HCT116 (cell line): ENCODE data around the gene TMF1. TPM values are rescaled to one million over a fixed set of nuclear protein-coding genes. Genes with fewer than 3 reads are reported as not detected.
A peak's percentile ranks its signal among the peaks of the same experiment; 100 is the strongest.

Experiments used
- ATAC-seq: fragments of 200-7000 bp; cut with Tn5 transposase; 2 replicates; pipeline ENCODE4 v1.9.1; 2020; ENCODE audit warnings: mild to moderate bottlenecking, moderate library complexity
- BruUV-seq: library from RNA; stranded (reverse); fragments of 400-500 nt; replicated peaks from 2 replicates; lab custom pipeline; 2021; lab: Mats Ljungman, UMichigan
- CTCF ChIA-PET: fragments of 300-600 bp; sonication (Branson Sonifier 250); formaldehyde crosslinking; loops from one replicate; lab custom pipeline; 2021; ENCODE audit warnings: antibody characterized with exemption; lab: Charles Lee
- POLR2A ChIA-PET: fragments of 300-600, 350-600 bp; sonication (Branson Sonifier 250); formaldehyde crosslinking; loops from one replicate; lab custom pipeline; 2021; ENCODE audit warnings: antibody characterized with exemption; lab: Charles Lee
- RAD21 ChIA-PET, 2 experiments: fragments of 300-600 bp; sonication (Branson Sonifier 250); formaldehyde crosslinking; loops; one replicate each; lab custom pipeline; 2023; ENCODE audit warnings: low total read pairs in 2 of 2; ENCODE audit not compliant: uncharacterized antibody in 2 of 2, unreplicated experiment in 2 of 2, low non-redundant PET in 1 of 2; lab: Charles Lee
- DNase-seq: peaks from one replicate; pipeline ENCODE4 v3.0.0-alpha.2; 2010; ENCODE audit warnings: low read depth, low spot score
- H2AFZ ChIP-seq: fragments of 200-600 bp; shearing (Covaris generic), sonication (generic); 2 replicates; pipeline ENCODE4 v1.6.1; 2017; ENCODE audit warnings: low read depth, mixed run types, mixed read lengths, antibody characterized with exemption, low read length; ENCODE audit not compliant: poor library complexity, severe bottlenecking
- H3K27ac ChIP-seq: 2 replicates; pipeline ENCODE4 v1.5.1; 2012; ENCODE audit warnings: low read depth, low read length
- H3K27me3 ChIP-seq: fragments of 200-600 bp; sonication (generic); 2 replicates; pipeline ENCODE4 v1.6.1; 2016; ENCODE audit warnings: mixed run types, low read length, mixed read lengths; ENCODE audit not compliant: insufficient read depth
- H3K36me3 ChIP-seq, 2 experiments: fragments of 200-500 bp in 1 of 2; fragments of 200-600 bp in 1 of 2; sonication (Bioruptor generic) in 1 of 2; sonication (generic) in 1 of 2; 2 replicates each; pipeline versions ENCODE4 v1.5.1 to v1.6.1; 2014 to 2016; ENCODE audit warnings: low read length in 2 of 2, inconsistent platforms in 1 of 2, mixed read lengths in 1 of 2, mixed run types in 1 of 2; ENCODE audit not compliant: insufficient read depth in 2 of 2, control insufficient read depth in 1 of 2
- H3K4me1 ChIP-seq, 2 experiments: fragments of 200-600 bp in 1 of 2; sonication (generic) in 1 of 2; 2 replicates each; pipeline versions ENCODE4 v1.5.1 to v1.6.1; 2012 to 2017; ENCODE audit warnings: low read length in 2 of 2, inconsistent platforms in 1 of 2, mild to moderate bottlenecking in 1 of 2, mixed read lengths in 1 of 2, mixed run types in 1 of 2, moderate library complexity in 1 of 2; ENCODE audit not compliant: insufficient read depth in 2 of 2, control insufficient read depth in 1 of 2
- H3K4me2 ChIP-seq: fragments of 200-600 bp; sonication (generic); 2 replicates; pipeline ENCODE4 v1.6.1; 2017; ENCODE audit warnings: mixed run types, low read length, mixed read lengths
- H3K4me3 ChIP-seq, 2 experiments: fragments of 200-600 bp in 1 of 2; sonication (generic) in 1 of 2; replicated peaks in 1 of 2; 2 replicates each; pipeline ENCODE4 v1.5.1; 2011 to 2016; ENCODE audit warnings: low read length in 2 of 2, control low read depth in 1 of 2, low read depth in 1 of 2, mild to moderate bottlenecking in 1 of 2, mixed read lengths in 1 of 2, mixed run types in 1 of 2
- H3K79me2 ChIP-seq: fragments of 200-600 bp; sonication (generic); 2 replicates; pipeline ENCODE4 v1.6.1; 2017; ENCODE audit warnings: mild to moderate bottlenecking, mixed run types, low read length, moderate library complexity, mixed read lengths; ENCODE audit not compliant: insufficient read depth
- H3K9ac ChIP-seq: fragments of 200-600 bp; sonication (generic); 2 replicates; pipeline ENCODE4 v1.6.1; 2016; ENCODE audit warnings: low read length, mixed read lengths
- H3K9me2 ChIP-seq: fragments of 200-600 bp; sonication (generic), shearing (Covaris generic); 2 replicates; pipeline ENCODE4 v1.6.1; 2017; ENCODE audit warnings: mixed run types, mild to moderate bottlenecking, moderate library complexity; ENCODE audit not compliant: insufficient read depth
- H3K9me3 ChIP-seq, 2 experiments: fragments of 200-500 bp in 1 of 2; fragments of 200-600 bp in 1 of 2; sonication (Bioruptor generic) in 1 of 2; sonication (generic) in 1 of 2; 2 replicates each; pipeline ENCODE4 v1.6.1; 2014 to 2017; ENCODE audit warnings: low read length in 2 of 2, mixed read lengths in 2 of 2, inconsistent platforms in 1 of 2, low read depth in 1 of 2, mild to moderate bottlenecking in 1 of 2, mixed run types in 1 of 2, moderate library complexity in 1 of 2; ENCODE audit not compliant: control insufficient read depth in 1 of 2, insufficient read depth in 1 of 2
- H4K20me1 ChIP-seq: fragments of 200-600 bp; sonication (generic), shearing (Covaris generic); 2 replicates; pipeline ENCODE4 v1.6.1; 2017; ENCODE audit warnings: mixed run types, mild to moderate bottlenecking, moderate library complexity; ENCODE audit not compliant: insufficient read depth
- CTCF ChIP-seq, 3 experiments: fragments of 200-600 bp in 1 of 3; sonication (generic) in 1 of 3; IDR thresholded peaks in 2 of 3; conservative IDR thresholded peaks in 1 of 3; 2 replicates each; pipeline ENCODE4 v1.5.1; 2012 to 2017; ENCODE audit warnings: low read depth in 2 of 3, low read length in 2 of 3, antibody characterized with exemption in 1 of 3, borderline replicate concordance in 1 of 3, control low read depth in 1 of 3, mild to moderate bottlenecking in 1 of 3, mixed read lengths in 1 of 3, mixed run types in 1 of 3, moderate library complexity in 1 of 3; ENCODE audit not compliant: insufficient read depth in 1 of 3
- ELF1 ChIP-seq: IDR thresholded peaks from 2 replicates; pipeline ENCODE4 v1.6.1; 2012; ENCODE audit warnings: low read depth, borderline replicate concordance
- FOSL1 ChIP-seq: IDR thresholded peaks from 2 replicates; pipeline ENCODE4 v1.6.1; 2012; ENCODE audit warnings: low read depth
- SIN3A ChIP-seq: IDR thresholded peaks from 2 replicates; pipeline ENCODE4 v1.6.1; 2012; ENCODE audit warnings: low read depth
- SRF ChIP-seq: IDR thresholded peaks from 2 replicates; pipeline ENCODE4 v1.6.1; 2012; ENCODE audit warnings: low read depth
- intact Hi-C: fragments of 100-400 bp; cut with micrococcal nuclease; formaldehyde crosslinking; loops from 2 replicates; pipeline ENCODE4 v1.10.0; 2022
- total RNA-seq: library from RNA; stranded (reverse); gene quantifications from one replicate; pipeline ENCODE4 v1.2.1, GENCODE V29; 2021; ENCODE audit not compliant: unreplicated experiment
- TF ChIP-seq, protein P1 (sequence below): IDR thresholded peaks from 2 replicates; pipeline ENCODE4 v1.6.1; 2012

TMF1 gene
- total RNA-seq, 1 experiment from 2014 or later = 27.3 TPM

DNA sequence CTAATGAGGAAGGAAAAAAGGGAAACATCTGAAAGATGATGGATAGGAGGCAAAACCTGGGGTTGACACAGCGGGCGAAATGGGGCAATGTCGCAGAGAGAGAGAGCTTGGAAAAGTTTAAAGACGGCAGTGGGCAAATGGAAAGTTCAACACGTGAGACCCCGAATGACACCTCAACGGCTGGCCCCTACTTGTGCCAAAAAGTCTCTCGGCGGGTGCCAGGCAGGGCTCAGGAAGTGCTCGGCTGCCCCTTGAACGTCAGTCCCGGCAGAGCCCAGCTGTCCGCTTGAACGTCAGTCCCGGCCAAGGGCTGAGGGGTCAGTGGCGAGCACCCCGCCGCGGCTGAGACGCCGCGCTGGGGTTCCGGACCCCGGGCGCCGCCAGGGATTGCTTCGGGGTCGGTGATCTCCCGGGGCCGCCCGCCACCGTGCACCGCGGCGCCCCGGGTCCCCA, 39.3 kb downstream of the TMF1 start (continued):
- no peak for TF ChIP-seq CTCF (IDR thresholded peaks at IDR 0.05 in 2 of 3, conservative IDR thresholded peaks at IDR 0.05 in 1 of 3; ENCODE audit: borderline replicate concordance in 1 of 3, insufficient read depth in 1 of 3, low read depth in 2 of 3, low read length in 2 of 3)
- TF ChIP-seq SIN3A = no peak

GRCh38 chr3:69012100-69012799, 39.9 kb downstream of the TMF1 start:
- Histone ChIP-seq H3K27me3 (no peaks in the 10 kb centered on the region), H3K4me1 (peaks cover 4 to 18% of the 10 kb centered on the region in 2 experiments), H3K4me3 (peak overlapping the region; percentile 62 to 69), H3K27ac (no peak overlapping the region), H3K9ac (peak overlapping the region; percentile 78), H2AFZ (no peak overlapping the region), H3K9me2 (no peaks in the 10 kb centered on the region), H3K4me2 (peak overlapping the region; percentile 73), H3K79me2 (no peaks in the 10 kb centered on the region), H3K36me3 (peaks cover 2 to 10% of the 10 kb centered on the region in 2 experiments; a peak in 1 of 4 replicates), H3K9me3 (no peaks in the 10 kb centered on the region), H4K20me1 (no peaks in the 10 kb centered on the region)
- POLR2A ChIA-PET = interaction anchor here (0.6 kb wide), 1 partner anchor 1579 kb away, joined by 3 read pairs; no protein-coding TSS in a partner anchor
- DNase-seq = no peak
- ATAC-seq = no peak
- BruUV-seq = TSS peak; percentile 32
- CTCF ChIA-PET = interaction anchor here (1.1 kb wide), 1 partner anchor 8 kb away, joined by 3 read pairs; no protein-coding TSS in a partner anchor
- TF ChIP-seq ELF1 = no peak
- no peak for TF ChIP-seq SRF
- TF ChIP-seq, protein P1, sequence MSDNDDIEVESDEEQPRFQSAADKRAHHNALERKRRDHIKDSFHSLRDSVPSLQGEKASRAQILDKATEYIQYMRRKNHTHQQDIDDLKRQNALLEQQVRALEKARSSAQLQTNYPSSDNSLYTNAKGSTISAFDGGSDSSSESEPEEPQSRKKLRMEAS = no peak
- TF ChIP-seq FOSL1 = no peak
- intact Hi-C loops = loop anchor here (2.0 to 5.0 kb wide), 2 partner anchors 40 to 69 kb away; partner anchors contain the start of genes TMF1 and UBA3
- RAD21 ChIA-PET = no interaction called here
